NCI-H2227 (cell line): Measurements from ENCODE around the gene VARS2.
"Not testable (repeated sequence)": the region's sequence is repeated elsewhere in the genome, so short reads cannot be mapped to it uniquely, and the experiment has no call there.

Experiments used
- DNase-seq: peaks from one replicate; lab custom pipeline; 2025; ENCODE audit not compliant: unreplicated experiment; lab: John Stamatoyannopoulos, UW

The VARS2 gene

DNA sequence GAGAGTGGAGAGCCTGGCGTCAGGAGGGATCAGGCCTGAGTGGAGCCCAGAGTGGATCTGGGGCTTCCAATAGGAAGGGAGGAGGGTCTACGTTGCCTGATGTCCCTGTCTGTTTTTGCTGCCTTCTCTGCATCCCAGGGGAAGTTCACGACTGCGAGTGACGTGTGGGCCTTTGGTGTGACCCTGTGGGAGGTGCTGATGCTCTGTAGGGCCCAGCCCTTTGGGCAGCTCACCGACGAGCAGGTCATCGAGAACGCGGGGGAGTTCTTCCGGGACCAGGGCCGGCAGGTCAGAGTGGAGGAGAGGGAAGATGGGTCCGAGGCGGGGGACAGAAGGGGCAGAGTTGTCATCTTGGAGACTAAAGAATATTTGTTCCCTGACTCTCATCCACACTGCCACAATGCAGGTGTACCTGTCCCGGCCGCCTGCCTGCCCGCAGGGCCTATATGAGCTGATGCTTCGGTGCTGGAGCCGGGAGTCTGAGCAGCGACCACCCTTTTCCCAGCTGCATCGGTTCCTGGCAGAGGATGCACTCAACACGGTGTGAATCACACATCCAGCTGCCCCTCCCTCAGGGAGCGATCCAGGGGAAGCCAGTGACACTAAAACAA lies 15.2 kb upstream of the VARS2 start:
- DNase-seq, result no peak

DNA sequence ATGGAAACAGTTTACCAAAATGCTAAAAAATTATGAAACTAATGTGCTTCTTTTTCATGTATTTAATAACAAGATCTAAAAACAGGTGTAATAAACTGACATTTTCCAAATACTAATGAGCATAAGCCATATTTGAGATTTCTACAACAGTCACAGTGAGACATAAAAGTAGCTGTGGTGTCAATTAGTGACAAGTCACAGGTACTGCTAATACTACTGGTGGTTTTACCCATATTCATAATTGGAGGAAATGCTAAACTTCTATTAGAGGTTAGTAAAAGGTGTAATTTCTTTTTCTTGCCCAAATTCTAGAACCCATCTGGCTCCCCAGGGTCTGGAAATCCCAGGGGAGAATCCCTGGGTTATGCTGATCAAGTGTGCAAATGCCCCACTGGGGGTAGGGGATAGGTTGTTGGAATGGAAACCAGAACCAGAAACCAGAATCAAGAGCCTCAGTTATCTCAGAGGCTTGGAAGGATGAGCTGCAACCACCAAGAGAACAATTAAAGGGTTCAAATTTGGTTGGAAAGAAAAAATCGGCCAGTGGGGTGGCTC lies 13.1 kb upstream of the VARS2 start:
- no peak for DNase-seq

DNA sequence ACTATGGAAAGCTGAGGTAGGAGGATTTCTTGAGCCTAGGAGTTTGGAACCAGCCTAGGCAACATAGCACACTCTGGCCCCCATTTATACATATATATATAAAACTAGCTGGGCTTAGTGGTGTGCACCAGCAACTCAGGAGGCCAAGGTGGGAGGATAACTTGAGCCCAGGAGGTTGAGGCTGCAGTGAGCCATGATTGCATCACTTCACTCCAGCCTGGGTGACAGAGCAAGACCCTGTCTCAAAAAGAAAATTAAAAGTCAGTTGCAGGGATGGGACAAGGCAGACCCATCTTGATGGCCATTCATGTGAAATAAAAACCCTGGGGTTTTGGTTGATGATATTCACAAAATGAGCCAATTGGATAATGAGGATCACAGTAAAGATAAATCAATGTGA lies 12.6 kb upstream of the VARS2 start:
- DNase-seq, result no peak

DNA sequence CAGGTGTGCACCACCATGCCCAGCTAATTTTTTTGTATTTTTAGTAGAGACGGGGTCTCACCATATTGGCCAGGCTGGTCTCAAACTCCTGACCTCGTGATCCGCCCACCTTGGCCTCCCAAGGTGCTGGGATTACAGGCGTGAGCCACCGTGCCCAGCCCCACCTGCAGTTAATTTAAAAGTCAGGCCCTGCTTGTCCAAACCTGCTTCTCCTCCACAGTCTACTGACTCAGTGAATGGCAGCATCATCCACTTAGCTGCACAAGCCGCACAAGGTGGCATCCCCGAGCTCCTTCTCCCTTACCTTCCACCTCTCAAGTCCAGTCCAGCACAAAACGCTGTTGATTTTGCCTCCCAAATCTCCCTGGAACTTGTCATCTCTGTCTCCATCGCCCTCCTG lies 11.8 kb upstream of the VARS2 start:
- not testable (repeated sequence) for DNase-seq

DNA sequence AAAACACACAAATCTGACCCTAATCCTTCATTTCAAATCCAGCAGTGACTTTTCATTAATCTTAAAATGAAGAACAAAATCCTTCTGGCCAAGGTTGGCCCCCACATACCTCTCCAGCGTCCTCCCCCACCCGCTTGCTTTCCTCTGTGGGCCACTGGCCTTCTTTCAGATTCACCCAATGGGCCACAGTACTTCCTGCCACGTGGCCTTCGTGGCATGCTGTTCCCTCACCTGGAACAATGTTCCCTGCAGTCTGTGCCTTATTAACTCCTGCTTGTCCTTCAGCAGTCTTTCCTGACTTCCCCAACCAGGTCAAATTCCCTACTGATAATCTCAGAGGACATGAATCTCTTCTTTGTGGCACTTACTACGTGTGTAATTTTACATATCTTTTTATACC lies 11.3 kb upstream of the VARS2 start:
- no peak for DNase-seq

DNA sequence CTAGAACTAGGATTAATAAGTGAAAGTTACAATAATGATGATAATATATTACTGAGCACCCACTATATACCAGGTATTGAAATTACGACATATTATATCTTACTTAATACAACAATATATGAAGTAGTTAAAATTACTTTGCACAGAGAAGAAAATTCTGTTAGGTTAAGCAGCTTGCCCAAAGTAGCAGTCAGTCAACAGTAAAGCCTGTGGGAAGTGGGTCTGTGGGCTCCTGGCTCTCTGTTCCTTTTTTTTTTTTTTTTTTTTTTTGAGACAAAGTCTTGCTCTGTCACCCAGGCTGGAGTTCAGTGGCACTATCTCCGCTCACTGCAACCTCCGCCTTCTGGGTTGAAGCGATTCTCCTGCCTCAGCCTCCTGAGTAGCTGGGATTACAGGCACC lies 10.8 kb upstream of the VARS2 start:
- no peak for DNase-seq

DNA sequence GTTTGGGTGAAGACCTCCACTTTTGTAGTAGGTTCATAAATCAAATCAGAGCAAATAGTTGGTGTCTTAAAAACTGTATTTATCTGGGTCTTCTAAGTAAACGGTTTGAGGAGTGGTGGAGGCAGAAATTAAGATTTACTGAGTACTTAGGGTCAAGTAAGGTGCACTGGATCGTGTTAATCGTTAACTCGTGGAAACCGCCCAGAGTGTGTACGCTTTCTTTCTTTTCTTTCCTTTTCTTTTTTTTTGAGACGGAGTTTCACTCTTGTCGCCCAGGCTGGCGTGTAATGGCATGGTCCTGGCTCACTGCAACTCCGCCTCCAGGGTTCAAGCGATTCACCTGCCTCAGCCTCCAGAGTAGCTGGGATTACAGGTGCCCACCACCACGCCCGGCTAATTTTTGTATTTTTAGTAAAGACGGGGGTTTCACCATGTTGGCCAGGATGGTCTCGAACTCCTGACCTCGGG lies 6.7 kb upstream of the VARS2 start:
- not testable (repeated sequence) for DNase-seq

DNA sequence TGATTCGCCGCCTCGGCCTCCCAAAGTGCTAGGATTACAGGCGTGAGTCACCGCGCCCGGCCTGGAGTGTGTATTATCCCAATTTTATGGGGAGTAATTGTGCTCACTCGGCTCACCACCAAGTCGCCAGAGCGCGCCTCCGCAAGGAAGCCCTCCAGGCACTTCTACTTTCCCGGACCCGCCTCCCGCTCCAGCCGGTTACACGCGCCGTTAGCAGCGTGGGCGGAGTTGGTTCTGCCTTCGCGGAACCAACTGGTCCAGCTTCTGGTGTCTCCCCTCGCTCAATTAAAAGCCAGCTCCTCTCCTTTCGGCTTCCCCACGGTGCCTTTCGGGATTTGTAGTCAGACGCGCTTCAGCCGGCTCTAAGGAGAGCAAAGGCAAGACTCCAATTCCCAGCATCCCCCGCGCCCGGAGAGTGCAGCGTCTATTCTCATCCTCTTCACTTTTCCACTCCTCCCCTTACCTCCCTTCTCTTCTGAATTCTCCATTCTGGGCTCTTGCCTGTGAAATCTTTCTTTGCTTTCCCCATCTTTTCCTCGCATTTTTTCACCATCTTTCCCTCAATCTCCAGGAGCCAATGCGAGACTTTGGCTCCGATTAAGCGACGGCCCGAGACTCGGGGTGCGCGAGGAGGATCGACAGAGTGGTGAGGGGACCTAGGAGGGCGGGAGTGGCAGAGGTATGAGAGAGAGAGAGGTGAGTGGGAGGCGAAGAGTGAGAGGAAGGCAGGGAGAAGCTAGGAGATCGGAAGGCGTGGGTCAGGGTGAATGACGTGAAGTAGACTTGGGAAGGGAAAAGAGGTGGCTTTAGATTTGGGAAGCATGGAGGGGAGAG lies 6.1 kb upstream of the VARS2 start, which contains the start of gene GTF2H4:
Gene GTF2H4, plus strand, starts transcription at position 450 of the 834 bp plus-strand sequence.
- peak; percentile 99 for DNase-seq

DNA sequence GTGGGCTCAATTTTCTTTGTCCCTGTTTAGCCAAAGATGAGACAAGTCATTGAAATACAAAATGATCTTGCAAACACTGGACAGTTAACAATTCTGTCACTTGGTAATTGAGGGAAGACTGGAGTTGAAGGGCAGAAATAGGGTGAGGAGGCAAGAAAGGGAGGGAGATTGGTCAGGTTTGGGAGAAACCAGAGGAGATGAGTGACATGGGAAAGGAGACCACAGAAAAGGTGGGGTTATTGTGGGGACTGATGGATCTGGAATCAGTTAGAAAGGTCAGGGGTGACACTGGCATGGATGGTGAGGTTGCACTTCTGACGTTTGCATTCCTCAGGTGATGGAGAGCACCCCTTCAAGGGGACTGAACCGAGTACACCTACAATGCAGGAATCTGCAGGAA lies 5.3 kb upstream of the VARS2 start:
- no peak for DNase-seq

DNA sequence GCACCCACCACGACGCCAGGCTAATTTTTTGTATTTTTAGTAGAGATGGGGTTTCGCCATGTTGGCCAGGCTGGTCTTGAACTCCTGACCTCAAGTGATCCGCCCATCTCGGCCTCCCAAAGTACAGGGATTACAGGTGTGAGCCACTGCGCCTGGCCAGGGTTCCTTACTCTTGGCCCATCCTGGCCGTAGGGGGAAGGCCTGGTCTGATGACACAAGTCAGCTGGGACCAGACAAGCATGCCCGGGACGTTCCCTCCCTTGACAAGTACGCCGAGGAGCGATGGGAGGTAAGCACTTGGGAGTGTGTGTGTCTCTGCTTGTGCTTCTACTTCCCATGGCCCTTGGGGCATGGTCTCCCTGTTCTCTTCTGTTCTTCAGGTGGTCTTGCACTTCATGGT lies 3.6 kb upstream of the VARS2 start:
- not testable (repeated sequence) for DNase-seq

DNA sequence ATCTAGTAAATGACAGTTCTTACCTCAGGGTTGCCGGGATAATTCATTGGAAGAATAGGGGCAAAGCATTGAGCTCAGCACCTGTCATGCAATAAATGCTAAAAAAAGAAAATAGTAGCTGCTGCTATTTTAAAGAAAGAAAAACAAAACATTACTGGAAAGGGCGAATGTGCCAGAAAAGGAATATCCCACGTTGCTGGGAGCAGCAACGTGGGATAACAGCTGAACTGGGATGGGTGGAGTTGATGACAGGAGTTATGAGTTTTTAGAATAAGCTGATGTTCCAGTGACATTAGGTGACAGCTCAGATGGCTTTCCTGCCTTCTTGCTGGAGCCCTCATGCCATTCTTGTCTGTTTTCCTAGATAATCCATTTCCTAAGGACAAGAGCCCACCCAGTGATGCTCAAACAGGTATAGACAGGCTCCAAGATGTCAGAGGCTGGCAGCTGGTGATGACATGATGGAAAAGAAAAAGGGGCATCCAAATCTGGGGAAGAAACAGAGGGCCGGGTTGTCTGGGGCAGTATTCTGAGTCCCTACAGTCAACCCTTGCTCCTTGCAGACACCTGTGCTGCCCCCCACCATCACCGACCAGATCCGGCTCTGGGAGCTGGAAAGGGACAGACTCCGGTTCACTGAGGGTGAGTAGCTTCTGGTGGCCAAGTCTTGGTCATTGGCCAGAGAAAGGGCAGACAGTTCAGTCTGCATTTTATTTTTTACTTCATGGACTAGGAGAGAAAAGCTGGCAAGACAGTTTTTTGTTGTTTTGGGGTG lies 1.1 kb upstream of the VARS2 start:
- no peak for DNase-seq

DNA sequence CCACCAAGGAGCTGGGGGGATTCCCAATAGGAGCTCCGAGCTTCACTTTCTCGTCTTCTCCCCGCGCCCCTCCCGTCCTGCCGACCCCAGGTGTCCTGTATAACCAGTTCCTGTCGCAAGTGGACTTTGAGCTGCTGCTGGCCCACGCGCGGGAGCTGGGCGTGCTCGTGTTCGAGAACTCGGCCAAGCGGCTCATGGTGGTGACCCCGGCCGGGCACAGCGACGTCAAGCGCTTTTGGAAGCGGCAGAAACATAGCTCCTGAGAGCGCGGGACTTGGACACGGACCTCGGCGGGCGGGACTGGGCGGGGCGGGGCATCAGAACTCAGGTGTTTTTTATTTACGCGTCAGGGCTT lies 340 bp upstream of the VARS2 start:
- DNase-seq, result no peak

DNA sequence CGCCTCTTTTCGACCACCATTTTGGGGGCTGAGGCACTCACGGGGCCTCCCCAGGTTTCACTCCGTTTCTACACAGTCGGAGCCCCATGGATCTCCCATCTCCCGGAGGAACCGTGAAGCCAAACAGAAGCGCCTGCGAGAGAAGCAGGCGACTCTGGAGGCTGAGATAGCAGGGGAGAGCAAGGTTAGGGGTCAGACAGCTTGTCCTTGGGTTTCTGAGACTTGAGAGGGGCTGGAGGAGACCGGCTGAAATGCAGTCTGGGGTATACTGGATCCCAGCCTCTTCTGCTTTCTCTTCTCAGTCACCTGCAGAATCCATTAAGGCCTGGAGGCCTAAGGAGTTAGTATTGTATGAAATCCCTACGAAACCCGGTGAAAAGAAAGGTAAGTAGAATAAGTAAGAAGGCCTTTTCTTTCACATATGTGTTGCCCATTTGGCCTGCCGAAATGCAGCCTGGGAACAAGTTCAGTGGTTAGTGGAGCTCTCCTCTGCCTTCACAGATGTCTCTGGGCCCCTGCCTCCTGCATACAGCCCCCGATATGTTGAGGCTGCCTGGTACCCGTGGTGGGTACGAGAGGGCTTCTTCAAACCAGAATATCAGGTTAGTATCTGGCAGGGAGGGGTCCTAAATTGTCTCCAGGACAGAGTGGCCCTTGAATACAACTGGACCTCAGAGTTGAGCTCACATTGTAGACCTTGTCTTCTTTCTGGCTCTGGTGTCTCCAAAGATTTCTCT lies 984 bp downstream of the VARS2 start:
- no peak for DNase-seq

DNA sequence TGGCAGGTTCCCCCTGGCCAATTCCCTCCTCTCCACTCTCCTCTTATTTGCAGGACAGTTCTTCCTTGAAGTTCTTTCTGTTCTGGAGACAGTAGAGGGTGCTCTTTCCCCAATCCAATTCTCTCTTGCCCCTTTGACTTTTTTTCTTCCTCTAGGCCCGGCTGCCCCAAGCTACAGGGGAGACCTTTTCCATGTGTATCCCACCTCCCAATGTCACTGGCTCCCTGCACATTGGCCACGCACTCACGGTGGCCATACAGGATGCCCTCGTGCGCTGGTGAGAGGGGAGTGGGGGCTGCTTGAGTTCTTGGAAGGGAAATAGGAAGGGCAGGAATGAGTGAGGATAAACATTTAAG lies 1.5 kb downstream of the VARS2 start:
- peak; percentile 60 for DNase-seq

DNA sequence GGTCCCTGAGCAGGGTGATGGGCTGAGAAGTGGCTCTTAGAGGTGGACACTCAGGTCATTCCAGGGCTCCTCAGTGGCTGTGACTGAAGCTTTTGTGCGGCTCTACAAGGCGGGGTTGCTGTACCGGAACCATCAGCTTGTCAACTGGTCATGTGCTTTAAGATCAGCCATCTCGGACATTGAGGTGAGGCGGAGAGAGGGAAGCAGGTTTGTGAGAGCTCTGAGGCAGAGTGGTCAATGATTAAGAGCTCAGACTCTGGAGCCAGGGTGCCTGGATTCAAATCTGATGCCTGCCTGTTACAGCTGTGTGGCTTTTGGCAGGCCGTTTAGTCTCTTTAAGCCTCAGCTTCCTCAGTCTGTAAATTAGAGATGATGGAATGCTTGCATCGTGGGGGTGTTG lies 3.0 kb downstream of the VARS2 start:
- DNase-seq, result no peak

DNA sequence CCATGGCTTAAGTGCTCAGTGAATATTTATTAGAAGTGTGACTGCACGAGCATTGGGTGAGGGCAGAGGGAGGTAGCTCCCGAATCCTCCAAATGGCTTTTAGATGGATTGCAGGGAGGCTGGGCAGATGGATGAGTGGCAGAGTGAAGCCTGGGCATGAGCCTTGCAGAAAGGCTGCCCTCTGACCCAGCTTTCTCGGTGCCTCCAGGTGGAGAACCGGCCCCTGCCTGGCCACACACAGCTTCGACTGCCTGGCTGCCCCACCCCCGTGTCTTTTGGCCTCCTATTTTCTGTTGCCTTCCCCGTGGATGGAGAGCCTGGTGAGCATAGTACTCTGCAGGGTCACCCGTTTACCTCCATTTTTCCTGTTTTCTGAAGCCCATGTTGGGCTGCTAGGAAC lies 3.4 kb downstream of the VARS2 start:
- no peak for DNase-seq

DNA sequence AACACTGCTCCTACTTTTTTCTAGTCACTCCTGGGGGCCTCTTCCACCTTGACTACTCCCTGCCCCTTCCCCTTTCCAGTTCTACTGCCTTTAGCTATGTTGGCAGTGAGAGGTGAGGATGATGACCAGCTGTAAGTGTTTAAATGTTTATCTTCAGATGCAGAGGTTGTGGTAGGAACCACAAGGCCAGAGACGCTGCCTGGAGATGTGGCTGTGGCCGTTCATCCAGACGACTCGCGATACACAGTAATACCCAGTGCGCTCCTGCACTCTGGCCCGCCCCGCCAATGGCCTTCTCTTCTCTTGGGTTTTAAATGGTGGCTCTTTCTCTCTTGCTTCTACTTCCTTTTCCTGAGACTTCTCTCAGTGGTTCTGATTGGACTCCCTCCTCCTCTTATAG lies 4.6 kb downstream of the VARS2 start:
- no peak for DNase-seq

DNA sequence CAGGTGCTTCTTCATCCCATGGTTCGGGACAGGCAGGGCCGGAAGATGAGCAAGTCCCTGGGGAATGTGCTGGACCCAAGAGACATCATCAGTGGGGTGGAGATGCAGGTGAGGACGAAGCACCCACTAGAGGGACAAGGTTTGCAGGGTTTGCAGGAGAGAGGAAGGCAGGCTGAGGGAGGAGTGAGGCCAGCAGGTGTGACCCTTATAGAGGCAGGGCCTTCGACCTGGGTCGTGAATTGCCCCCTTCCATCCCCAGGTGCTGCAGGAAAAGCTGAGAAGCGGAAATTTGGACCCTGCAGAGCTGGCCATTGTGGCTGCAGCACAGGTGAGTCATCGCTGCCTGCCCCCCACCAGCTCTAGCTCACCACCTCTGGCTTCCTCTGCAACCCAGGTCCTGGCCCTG lies 8.4 kb downstream of the VARS2 start:
- DNase-seq, result no peak

DNA sequence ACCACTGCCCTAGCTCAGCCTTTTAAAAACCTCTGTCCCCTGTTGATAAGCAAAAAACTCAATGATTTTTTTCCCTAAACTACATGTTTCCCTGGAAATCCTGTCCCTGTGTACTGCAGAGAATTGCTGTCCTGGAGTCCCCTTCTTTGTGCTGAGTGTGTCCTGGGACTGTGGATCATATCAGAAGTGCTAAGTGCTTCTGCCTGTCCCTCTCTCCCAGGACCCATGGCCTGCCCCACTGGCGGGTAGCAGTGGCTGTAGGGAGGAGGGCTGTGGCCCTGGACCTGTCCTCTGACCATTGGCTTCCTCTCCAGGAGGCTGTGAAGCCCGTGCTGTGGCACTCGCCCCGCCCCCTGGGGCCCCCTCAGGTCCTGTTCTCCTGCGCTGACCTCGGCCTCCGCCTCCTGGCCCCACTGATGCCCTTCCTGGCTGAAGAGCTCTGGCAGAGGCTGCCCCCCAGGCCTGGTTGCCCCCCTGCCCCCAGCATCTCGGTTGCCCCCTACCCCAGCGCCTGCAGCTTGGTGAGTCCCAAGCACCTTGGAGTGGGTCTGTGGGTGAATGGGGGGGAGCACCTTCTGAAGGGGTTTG lies 10.1 kb downstream of the VARS2 start:
- not testable (repeated sequence) for DNase-seq

DNA sequence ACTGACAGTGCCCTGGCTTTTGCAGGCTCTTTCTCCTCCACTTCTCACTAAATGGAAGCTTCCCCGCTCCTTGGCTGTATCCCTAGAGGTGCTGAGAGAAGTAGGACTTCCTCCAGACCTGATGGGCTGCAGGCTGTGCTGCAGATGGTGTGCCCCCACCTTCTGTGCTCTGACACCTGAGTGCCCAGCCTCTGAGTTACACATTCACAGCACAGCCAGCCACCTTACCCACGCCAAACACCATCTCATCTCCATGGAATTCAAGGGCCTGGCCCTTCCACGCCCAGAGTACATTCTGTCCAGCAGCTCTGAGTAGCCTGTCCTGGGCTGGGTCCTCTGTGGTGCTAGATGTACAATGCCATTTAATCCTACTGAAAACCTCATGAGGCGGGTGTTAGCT lies 12.6 kb downstream of the VARS2 start:
- no peak for DNase-seq

DNA sequence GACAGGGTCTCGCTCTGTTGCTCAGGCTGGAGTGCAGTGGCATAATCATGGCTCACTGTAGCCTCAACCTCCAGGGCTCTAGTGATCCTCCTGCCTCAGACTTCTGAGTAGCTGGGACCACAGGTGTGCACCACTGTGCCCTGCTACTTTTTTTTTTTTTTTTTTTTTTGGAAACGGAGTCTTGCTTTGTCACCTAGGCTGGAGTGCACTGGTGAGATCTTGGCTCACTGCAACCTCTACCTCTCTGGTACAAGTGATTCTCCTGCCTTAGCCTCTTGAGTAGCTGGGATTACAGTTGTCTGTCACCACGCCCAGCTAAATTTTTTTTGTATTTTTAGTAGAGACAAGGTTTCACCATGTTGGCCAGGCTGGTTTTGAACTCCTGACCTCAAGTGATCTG lies 13.0 kb downstream of the VARS2 start:
- not testable (repeated sequence) for DNase-seq
